Measurements from ENCODE around the gene TOX3.

Gene TOX3

GRCh38 chr16:52563767-52564611 lies 17.0 kb upstream of the TOX3 start:
- no peak for DNase-seq

DNA sequence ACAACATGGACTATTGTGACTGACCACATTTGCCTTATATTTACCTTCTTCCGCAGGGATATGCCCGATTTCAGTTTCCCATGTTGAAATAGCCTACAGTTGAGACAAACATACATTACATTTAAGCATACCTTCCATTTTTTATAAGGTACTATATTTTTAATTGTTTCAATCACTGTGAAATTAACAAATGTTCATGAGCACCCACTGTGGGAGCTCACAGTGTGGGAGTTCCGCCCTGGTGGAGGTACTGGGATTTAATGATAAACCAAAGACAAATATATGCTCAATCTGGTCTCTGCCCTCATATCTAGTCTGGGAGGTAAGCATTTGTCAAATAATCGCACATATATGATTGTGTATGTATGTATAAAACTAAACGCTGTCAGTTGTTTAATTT lies 15.8 kb upstream of the TOX3 start:
- DNase-seq = no peak

DNA sequence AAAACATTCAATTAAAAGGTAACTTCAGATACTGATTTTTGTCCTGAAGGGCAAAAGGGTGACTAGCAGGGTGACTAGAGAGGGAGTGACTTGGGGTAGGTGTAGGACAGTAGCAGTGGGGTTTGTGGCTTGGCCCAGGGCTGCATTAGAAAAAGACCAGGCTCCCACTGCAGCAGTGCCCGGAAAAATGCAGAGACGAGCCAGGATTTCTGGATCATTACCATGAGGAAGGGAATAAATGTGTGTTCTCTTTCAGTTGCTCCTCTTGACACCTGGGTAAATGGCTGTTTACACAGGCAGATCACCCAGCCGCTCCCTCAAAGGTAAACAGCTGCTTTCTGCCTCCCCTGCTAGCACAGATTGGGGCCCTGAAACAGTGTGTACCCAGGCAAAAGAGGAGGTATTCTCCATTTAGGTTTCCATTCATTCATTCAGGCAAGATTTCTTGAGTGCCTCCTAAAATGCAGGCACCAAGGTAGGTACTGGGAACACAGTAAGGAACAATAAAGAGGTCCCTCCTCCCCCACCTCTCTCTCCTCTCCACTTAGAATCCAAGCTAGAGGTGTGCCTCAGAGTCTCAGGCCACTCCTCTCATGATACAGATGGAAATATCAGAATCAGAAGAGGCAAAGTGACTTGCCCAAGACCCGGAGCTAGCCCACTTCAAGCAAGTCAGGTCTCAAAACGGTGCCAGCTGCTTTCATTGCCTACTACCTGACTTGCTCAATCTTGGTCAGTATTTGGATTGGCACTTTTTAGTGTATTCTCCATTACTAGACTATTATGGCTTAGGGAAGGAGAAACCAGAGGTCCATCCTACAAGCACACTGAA lies 15.2 kb upstream of the TOX3 start:
- no peak for DNase-seq

GRCh38 chr16:52558448-52558847 lies 11.5 kb upstream of the TOX3 start:
- DNase-seq = no peak

DNA sequence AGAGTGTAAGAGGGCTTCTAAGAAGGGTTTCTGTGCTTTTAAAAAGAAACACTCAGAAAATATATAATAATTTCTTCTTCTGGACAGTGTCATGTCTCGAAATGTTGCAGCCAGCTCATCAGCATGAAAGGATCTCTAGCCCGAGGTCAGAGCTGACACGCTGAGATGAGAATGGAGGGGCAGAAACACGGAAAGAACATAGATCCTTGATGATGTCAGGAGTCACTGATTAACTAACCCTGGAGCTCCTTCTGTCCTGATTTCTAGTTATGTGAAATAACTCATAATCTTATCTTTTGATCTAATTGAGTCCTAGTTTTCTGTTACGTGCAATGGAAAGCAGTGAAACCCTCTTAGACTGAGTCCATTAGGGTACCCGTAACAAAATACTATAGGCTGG lies 10.3 kb upstream of the TOX3 start:
- DNase-seq = no peak

DNA sequence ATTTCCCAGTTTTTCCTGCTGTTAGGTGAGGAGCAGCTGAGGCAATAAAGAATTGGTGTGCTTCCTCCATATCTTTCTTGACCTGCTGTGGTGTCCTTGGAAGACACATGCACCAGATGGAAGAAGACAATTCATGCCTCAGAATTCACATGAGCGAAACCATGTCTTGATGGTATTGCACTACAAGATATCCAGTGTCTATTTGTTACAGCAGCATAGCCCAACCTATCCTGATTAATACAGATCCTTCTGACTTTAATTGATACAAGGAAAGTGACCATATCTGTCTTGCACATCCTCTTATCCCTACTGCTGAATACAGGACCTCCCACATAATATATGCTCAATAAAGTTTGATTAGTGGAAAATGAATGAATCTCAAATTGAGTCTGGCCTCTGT lies 9.1 kb upstream of the TOX3 start:
- no peak for DNase-seq

GRCh38 chr16:52555572-52555971 lies 8.6 kb upstream of the TOX3 start:
- DNase-seq = no peak

DNA sequence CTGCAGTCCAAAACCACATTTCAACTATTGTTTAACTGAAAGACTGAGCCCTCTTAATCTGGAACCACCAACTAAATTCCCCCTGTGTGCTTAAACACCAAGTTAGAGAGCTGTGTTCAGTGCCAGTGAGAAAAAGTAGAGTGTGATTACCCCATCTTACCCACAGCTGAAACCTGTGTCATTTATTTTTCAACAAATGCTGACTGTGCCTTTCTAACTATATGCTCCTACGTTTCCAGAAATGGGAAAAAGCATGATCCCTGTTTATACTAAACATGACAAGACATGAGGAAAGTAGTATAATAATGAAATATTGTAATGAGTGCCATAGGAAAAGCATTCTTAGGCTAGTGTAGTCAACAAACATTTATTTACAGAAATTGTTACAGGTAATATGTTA lies 7.4 kb upstream of the TOX3 start:
- DNase-seq = no peak

DNA sequence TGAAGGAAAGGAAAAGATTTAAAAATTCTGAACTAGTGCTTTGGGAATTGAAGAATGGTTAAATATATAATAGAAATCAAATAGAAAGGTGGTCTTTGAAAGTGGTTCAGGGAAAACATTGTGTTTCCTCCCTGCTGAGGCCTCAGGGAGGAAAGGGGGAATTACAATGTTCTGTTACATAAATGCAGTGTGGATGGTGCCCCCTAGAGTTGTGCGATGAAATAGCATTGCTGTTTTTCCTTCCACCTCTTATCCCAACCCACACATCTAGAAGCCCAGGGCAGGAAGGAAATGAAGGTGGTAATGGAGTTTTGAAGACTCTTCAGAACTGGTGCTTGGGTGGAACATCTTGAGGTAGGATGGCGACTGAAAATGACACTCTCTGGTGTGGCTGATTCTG lies 6.4 kb upstream of the TOX3 start:
- DNase-seq = no peak

DNA sequence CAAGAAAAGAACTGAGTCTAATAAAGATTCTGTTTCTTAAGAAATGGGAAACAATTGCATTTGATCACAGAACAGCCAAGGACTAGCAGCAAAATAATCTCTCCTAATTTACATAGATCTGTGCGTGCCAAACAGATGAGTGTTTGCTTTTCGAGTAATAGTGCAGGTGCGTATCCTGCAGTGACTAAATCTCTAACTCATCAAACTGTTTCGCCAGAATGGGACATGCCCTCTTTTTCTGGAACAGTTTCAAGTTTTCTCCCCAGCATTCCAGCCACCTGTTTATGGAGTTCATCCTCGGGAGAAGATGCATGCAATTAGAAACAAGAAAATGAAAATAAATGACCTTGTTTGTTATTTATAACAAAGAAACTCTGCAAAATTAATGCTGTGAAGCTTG lies 5.7 kb upstream of the TOX3 start:
- DNase-seq = no peak

DNA sequence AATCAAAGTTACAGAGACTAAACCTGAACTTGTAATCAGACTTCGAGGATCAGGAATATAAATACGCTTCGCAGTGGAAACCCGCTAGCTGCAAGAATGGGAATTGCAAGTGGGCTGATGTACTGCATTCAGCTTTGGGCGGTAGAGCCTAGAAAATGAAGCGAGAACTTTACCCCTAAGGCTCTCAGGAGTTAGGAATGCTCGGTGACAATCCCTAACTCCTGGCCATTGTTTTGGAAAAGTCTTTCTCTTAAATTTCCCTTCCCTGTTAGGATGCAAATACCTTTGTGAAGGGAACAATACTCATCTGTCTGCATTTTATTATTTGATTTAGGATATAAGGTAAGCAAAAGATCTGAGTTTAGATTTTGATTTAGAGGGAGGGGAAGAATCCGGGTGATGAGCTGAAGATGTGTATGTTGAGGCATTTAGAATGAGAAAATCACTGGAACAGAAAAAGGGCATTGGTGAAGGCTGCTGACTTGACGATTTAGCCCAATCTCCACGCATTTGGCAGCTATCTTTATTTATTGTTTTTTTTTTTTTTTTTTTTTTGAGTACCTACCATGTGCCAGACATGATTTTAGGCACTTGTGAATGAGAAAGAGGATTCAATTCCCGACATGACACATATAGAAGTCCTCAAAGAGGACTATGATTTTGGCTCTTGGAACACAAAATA lies 2.2 kb upstream of the TOX3 start:
- DNase-seq = no peak

DNA sequence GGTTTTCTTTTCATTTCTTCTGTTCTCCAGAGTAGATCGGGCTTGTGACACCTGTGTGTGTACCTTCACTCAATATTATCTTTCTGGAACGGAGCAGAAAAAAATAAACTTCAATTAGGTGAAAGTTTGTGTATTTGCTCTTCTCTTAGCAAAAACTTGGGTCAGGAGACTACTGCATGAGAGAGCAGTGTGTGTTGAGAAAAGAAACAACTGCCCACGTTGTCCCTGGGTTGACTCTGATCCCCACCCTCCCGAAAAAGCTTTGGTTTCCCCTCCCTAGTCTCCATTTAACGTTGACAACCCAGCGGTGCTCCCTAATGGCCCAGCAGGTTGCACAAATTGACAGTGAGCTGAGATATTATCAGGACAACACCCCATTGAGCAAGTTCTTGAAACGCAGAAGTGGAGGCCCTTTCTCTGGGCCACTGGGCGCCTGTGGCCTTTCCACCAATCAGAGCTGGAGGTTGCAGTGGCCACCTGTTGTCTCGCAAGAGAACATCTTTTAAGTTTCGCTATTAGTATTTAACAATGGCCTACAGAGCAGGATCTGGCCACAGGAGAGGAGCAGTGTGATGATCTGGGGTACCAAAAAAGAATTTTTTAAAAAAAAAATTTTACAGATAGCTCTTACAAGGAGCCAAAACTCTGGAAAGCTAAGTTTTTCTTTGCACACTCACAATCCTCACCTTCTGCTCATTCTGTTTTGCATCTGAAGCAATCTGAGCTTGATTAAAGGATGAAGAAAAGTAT lies 1.5 kb upstream of the TOX3 start:
- no peak for DNase-seq

- no peak for DNase-seq
Observed at GRCh38 chr16:52547834-52548215, 882 bp upstream of the TOX3 start.

DNA sequence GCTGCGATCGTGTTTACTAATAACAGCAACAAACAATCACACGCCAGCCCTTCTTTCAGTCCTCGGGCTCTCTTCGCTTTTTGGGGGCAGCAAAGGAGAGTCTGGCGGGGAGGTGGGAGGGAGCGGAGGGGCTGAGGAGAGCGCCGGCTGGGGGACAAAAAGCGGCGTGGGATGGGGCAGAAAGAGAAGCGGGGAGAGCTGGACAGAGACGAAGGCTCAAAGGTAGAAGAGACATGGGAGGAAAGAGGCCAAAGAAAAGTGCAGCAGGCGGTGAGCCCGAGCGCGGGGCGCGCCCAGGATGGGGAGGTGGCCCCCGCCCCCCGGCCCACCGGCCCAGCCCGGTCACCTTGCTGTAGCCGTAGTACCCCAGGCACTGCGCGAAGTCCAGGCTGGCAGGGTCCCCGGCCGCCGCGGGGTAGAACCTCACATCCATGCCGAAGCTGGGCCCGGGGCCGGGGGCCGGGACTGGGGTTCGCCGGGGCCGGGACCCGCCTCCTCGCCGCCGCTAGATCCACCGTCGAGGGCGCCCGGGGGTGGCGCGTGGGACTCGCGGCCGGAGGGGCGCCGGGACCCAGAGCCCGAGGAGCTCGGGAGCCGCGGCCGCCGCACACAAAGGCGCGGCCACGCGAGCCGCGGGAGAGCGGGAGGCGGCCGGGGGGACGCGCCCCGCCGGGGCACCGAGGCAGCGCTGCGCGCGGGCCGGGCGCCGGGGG lies 496 bp downstream of the TOX3 start:
- DNase-seq = no peak

DNA sequence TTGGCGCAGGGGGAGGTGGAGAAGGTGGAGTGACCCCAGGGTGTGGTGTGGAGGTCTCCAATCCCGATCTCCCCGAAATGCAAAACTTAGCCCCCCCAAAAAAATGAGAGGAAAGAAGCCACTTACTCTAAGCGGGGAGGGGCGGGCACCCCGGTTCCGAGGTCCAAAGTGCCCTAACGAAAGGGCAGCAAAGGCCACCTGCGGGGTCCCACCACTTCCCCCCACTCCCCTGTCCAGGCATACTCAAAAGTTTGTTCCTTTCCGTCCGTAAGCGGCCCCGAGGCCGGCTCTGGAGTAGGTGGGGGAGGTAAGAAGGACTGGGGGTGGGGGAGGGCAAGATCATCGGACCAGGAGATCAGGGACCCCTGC lies 1.1 kb downstream of the TOX3 start:
- no peak for DNase-seq

GRCh38 chr16:52545222-52545897 lies 1.6 kb downstream of the TOX3 start:
- no peak for DNase-seq

DNA sequence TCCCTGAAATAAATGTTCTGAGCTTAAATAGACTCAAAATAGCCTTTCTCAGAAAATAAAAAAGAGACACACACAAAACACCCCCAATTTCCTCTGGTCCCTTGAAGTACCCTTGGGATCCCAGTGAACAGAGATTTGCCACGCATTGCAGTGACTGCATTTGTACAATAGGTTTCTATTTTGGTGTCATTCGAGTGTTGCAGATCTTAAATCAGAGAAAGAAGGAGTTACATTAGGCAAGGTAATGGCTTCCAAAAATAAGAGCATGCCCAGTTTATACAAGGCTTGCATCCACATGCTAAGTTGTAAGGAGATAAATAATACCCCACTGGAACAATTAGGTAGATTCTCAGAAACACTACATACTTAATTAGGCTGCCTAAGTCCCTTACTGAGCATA lies 2.2 kb downstream of the TOX3 start:
- no peak for DNase-seq

- DNase-seq = no peak
Observed at GRCh38 chr16:52543654-52544053, 3.3 kb downstream of the TOX3 start.

- DNase-seq = no peak
Observed at GRCh38 chr16:52540910-52541309, 6.0 kb downstream of the TOX3 start.

DNA sequence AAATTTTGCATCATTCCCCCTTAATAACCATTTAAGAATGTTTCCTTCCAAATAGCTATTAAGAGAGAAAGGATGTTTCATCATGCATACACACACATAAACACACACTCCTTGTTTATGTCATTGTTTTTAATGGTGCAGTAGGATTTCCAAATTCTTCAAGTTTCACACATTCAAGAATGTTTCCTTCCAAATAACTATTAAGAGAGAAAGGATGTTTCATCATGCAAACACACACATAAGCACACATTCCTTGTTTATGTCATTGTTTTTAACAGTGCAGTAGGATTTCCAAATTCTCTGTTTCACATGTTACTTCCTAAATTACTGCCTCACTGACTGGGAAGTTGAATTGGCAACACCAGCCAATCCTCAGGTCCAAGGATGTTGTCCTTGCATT lies 7.8 kb downstream of the TOX3 start:
- DNase-seq = no peak

DNA sequence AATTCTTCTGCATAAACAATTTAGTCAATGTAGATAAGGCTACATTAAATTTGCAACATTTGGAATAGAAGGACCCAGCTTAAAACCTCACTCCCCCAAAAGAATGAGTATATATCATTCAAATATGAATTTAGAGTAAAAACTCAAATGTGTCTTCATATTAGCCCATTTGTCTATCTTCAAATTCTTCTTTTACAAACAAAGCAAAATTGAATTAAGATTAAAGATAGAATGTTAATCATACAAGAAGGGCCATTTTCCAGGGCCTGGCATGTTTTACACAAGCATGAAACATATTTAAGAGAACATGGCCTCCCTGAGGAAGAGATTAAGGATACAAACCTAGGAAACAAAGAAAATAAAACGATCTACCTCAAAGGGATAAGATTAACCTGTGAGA lies 8.4 kb downstream of the TOX3 start:
- no peak for DNase-seq

GRCh38 chr16:52537516-52537915 lies 9.4 kb downstream of the TOX3 start:
- DNase-seq = no peak

All from activated naive CD4-positive, alpha-beta T cell (primary cell).